Activated T-cell treated with anti-CD3 and anti-CD28 coated beads for 1 hour (primary cell): ENCODE results near the gene RHEX.
"Not testable (repeated sequence)": the region's sequence is repeated elsewhere in the genome, so short reads cannot be mapped to it uniquely, and the experiment has no call there.

Experiments
- DNase-seq: peaks from one replicate; pipeline ENCODE4 v3.0.0-alpha.2; 2020; ENCODE audit warnings: low read depth

The RHEX gene

GRCh38 chr1:206030191-206030590, 22.8 kb upstream of the RHEX start:
- no peak for DNase-seq

DNA sequence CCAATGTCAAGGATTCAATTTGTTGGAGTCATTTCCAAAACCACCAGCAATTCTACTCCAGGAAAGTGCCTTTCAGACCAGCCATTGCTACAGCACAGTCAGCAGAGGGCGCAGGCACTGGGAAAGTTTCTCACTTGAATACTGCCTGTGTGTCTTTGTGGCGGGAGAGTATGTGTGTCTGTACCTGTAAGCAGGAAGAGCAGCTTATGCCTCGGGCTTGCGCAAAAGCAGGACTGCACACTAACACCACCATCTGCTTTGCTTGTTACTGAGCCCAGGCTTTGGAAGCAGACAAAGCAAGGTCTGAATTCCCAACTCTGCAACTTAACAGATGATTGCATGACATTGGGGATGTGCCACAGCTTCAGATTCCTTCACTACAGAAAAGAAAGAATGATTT, 22.3 kb upstream of the RHEX start:
- DNase-seq: peak; percentile 51

DNA sequence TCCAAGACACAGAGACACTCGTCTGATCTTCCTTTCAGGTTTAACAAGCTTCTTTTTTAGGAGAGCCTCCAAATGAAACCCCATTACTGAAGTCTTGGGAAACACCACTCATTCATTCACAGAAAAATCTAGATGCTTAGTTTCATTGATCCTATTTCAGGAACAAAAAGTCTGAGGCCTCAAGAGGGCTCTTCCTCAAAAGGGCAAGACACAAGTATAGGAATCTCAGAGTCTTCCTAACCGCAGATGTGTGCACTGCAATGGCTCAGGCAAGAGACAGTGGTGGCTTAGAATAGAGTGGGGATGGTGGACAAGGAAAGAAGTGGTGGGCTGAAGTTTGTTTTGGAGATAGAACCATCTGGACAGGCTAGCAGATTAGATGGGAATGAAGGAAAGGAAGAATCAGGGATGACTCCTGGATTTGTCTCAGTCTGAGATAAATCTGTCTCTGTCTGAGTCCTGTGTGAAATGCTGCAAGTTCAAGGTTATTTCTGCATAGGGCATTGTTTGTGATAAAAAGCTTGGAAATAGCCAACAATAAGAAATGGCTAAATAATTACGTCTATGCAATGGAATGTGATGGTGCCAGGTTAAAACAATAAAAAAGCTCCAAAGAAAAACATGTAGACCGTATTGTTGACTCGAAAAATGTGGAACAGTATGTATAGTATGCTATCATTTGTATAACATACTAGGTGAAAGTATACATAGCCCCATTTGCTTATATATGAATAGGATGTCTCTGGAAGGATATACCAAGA, 20.4 kb upstream of the RHEX start:
- DNase-seq: no peak

- no peak for DNase-seq
Measured at GRCh38 chr1:206035027-206035426, 17.9 kb upstream of the RHEX start.

- DNase-seq: no peak
Measured at GRCh38 chr1:206036663-206037455, 16.1 kb upstream of the RHEX start.

GRCh38 chr1:206037581-206037980, 15.4 kb upstream of the RHEX start:
- DNase-seq: no peak

GRCh38 chr1:206039046-206039973, 13.7 kb upstream of the RHEX start:
- DNase-seq: no peak

- DNase-seq: no peak
Measured at GRCh38 chr1:206040328-206040727, 12.6 kb upstream of the RHEX start.

- no peak for DNase-seq
Measured at GRCh38 chr1:206041640-206042039, 11.3 kb upstream of the RHEX start.

DNA sequence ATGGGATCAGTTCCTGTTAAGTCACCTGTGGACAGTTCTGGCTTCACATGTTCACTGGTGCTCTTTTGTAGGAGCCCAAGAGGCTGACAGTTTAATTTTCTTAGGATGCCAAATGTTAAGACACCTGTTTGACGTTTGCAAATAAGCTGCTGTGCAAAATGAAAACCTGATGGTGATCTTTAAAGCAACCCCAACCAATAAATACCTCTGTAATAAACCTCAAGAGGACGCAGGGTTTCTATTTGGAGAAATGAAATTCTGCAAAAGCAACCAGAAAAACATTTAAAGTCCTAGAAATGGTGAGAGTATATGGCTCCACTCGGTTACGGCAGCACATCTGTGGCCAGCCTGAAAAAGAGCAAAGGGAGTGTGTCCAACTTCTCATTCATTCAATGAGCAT, 5.7 kb upstream of the RHEX start:
- no peak for DNase-seq

- DNase-seq: no peak
Measured at GRCh38 chr1:206048582-206048981, 4.4 kb upstream of the RHEX start.

DNA sequence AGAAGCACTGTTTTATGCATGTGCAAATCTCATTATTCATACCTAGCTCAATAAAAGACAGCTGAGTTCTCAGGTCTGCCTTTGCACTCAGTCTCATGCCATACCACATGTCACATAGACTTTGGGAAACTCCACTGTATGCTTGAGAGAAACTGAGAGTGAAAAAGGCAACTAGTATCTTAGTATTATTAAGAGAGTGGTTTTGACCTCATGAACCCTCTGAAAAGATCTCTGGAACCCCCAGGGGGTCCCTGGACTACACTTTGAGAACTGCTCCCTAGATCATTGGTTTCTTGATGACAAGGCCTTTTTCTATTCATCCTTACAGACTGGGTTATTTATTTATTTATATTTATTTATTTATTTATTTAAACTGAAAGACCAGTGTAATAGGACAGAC, 3.7 kb upstream of the RHEX start:
- no peak for DNase-seq

GRCh38 chr1:206049919-206050600, 2.9 kb upstream of the RHEX start:
- DNase-seq: no peak

- DNase-seq: peak; percentile 8
Measured at GRCh38 chr1:206050655-206051235, 2.2 kb upstream of the RHEX start.

DNA sequence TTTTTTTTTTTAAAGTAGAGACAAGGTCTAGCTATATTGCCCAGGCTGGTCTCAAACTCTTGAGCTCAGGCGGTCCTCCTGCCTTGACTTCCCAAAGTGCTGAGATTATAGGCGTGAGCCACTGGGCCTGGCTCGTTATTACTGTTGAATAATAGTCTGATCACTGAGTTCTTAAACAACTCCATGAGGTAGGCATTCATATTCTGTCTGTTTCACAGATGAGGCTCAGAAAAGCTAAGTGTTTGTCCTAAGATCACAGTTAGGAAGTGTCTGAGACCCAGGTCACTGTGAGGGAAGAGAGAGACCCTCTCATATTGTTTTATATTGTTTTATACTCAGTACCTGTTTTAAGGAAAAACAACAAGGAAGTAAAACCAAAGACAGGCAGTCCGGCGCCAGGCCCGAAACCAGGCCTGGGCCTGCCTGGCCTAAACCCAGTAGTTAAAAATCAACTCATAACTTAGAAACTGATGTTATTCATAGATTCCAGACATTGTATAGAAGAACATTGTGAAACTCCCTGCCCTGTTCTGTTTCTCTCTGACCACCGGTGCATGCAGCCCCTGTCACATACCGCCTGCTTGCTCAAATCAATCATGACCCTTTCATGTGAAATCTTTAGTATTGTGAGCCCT, 625 bp upstream of the RHEX start:
- DNase-seq: not testable (repeated sequence)

DNA sequence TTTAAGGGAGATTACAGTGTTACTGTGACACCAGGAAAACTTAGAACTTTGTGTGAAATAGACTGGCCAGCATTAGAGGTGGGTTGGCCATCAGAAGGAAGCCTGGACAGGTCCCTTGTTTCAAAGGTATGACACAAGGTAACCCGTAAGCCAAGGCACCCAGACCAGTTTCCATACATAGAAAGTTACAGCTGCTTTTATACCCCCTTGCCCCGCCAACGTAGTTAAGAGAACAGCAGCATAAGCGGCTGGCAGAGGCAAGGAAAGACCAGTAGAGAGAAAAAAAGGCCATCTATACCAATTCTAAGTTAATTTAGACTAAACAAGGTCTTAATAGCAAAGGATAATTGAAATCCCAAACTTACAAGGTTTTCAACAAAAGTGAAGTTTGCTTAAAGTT, 643 bp downstream of the RHEX start:
- not testable (repeated sequence) for DNase-seq

DNA sequence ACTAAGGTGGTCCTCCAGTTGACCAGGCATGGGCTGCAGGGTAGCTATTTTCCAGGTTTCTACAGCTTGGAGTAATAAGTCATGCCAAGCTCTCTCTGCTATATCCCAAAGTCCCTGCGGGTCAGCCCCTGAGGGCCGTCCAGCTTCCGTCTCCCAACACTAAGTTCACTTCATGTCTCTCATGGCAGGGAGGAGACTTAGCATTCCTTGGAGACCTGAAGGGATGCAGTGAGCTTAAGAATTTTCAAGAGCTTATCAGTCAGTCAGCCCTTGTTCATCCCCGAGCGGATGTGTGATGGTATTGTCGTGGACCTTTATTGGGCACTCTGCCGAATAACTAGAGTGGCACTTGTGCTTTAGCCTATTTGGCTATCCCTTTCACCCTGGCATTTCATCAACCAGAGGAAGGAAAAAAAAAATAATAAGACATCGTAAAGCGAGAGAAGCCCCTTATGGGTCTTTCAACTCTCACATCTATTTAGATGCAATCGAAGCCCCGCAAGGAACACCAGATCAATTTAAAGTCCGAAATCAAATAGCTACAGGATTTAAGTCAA, 2.2 kb downstream of the RHEX start:
- not testable (repeated sequence) for DNase-seq

DNA sequence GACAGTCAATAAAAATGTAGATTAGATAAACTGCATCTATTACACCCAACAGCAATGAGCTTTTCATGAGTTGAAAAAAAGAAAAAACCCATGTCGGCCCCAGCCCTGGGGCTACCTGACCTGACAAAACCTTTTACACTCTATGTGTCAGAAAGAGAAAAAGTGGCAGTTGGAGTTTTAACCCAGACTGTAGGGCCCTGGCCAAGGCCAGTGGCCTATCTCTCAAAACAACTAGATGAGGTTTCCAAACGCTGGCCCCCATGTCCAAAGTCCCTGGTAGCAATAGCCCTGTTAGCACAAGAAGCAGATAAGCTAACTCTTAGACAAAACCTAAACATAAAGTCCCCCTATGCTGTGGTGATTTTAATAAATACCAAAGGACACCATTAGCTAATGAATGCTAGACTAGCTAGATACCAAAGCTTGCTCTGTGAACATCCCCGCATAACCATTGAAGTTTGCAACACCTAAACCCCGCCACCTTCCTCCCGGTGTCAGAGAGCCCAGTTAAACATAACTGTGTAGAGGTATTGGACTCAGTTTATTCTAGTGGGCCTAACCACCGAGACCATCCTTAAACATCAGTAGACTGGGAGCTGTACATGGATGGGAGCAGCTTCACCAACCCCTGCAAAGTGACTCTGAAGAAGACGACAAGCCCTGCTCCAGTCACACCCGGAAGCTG, 2.8 kb downstream of the RHEX start:
- DNase-seq: not testable (repeated sequence)

GRCh38 chr1:206058289-206058926, 5.4 kb downstream of the RHEX start:
- not testable (repeated sequence) for DNase-seq

DNA sequence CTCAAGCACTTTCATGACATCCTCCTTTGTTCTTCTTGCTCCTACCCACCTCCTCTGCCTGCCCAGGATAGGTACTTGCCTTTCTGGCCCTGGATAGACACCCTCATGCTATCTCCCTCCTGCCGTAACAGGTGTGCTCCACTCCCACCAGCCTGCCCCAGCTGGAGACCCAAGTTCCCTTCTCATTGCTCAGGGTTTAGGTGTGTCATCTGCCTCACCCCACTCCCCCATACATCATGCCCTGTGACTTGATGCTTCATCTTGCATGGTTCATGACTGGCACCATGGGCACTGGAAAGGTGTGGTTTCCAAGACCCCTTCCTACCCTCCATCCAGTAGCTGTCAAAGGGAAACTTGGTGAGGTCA, 5.9 kb downstream of the RHEX start:
- DNase-seq: no peak
